Stimulated activated CD4-positive, alpha-beta T cell treated with anti-CD3 and anti-CD28 coated beads, Interleukin-2, amount 100 ng/mL, for 24 hours (primary cell): ENCODE data around the gene PGS1.

ENCODE experiments used
- DNase-seq, 2 donors: peaks; one replicate each; pipeline ENCODE4 v3.0.0-alpha.2; 2020

Gene PGS1

DNA sequence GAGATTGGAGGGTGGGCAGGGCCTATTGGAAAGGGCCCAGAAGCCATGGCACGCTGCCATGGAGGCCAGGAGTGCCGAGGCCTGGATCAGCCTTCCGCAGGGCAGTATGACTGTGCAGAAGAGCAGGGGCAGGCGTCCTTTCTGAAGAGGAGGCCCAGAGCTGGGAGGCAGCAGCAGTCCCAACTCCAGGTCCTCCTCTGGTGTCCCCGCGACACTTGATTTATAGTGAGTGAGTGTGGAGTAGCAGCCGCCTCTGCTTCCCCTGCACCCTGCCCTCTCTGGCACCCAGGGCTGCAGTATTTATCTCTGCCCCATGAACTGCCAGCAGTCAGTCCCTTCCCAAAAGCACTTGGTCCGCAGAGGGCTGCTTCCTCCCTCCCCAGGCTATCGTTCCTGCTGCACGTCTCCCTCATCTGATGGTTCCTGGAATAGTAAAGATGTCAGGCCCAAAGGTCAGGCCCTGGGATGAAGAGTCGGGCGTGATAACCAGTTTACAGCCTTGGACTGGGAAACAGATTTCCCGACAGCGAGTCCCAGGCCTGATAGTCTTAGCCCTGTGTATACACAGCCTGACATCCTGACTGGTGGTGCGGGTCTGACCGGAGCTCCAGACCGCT, 32.9 kb downstream of the PGS1 start:
- no peak for DNase-seq

DNA sequence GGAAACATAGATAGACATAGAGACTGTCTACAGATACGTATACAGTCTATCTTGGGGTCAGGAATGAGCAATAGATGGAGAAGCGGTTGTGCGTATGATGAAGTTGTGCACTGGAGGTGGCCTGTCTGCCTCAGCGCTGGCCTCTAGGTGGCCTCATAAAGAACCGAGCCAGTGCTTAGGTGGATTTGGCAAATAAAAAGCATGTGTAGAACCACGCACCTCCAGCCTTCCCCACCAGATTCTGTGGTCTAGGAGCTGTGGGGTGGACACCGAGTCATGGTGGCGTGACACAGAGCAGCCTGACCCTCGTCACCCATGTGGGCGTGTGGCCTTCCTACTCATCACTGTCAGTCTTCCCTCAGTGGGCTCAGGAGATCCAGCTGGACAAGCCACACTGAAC, 34.0 kb downstream of the PGS1 start:
- DNase-seq: peak; percentile 37 to 39

GRCh38 chr17:78414178-78415162, 36.0 kb downstream of the PGS1 start:
- DNase-seq: peak; percentile 43 to 54

- DNase-seq: no peak
These were observed 37.6 kb downstream of the PGS1 start for GRCh38 chr17:78415821-78416711.

DNA sequence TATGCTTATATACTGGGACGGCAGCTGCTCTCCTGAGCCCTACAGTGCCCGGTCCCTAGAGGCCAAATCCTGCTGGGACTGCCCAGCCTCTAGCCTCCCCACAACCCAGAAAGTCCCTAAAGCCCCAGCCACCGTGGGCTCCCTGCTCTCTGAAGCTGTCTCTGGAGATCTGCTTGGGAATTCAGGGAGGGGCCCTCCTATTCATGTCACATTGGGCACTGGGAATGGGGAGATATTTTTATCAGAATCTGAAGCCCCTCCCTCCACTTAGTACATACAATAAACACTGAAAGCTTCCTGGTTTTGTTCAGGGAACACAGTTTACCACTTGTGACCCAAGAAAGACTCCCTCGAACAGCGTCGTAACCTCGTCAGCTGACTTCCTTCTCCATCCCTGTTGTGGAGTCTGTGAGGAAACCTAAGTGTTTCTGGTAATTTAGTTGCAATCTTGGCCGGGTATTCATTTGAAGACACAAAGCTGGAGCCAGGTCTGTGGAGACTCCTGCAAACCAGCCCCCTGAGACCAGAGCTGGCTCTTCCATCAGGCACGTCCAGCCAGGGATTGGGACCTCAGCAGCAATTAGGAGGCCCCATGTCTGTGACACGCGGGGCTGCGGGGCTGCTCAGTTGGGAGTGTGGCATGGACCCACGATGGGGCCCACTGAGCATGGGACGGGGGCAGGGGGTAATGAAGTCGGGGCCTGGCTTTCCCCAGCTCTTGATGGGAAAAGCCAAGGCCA, 38.5 kb downstream of the PGS1 start:
- DNase-seq: no peak

- DNase-seq: no peak
These were observed 39.1 kb downstream of the PGS1 start for GRCh38 chr17:78417531-78417909.

DNA sequence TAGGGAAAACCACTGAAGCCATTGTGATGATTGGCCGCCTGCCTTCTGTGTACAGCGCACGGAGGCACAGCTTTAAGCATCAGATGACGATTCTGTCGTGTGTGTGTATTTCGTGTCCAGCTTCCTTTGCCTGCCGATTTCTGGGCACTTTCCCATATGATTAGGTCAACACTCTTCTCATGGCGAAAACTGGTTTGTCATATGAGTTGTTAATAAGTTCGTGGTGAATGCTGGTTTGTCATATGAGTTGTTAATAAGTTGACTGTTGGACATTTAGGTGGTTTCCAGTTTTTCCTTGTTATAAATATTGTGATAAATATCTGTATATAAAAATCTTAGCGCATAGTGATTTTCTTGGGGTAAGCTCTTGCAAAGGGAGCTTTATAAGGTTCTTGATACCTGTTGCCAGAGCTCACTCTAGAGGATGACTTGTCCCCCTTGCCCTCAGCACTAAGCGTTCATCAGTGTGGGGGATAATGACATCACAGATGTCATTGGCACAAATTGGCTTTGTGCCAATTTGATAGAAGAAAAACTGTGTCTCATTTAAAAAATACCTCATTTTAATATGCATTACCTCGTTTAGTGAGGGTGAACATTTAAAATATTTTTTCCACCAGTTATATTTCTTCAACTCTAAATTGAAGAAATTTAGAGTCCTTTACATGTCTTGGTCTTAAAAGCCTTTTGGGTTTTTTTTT, 40.0 kb downstream of the PGS1 start:
- DNase-seq: no peak

DNA sequence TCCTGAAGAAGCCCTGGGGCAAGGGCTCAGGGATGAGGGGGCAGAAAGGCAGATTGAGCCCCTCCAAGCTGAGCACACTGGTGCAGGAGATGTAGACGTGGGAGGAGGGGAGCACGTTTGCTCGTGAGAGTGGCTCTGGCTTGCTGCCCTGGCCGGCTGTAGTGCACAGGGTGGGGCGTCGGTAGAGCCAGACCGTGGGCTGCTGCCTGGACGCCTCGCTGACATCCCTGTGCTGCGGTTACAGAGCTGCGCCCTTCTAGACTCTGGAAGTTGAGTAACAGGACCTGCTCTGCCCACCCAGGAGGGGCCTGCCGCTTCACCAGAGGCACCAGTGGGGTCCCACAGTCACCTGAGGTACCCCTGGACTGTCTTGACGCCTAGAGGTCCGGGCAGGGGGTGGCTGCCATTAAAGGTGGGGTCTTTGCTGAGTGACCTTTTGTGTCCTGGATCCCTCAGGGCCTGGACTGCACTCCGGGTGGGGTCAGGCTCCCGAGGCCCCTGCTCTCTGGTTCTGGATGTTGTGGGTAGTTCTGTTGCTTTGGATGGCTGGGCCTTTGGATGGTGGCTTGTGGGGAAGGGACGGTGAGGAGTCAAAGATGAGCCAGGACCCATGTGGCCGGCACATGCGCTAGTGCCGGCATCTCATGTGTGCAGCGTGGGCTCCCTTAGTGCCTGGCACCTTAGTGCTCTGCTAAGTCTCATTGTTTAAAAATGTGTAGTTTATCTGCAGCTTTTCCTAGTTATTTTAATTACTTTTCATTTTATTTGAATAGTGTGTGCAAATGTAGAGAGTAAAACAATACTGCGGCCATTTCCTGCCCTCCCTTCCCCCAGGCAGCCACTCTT, 41.7 kb downstream of the PGS1 start:
- no peak for DNase-seq

DNA sequence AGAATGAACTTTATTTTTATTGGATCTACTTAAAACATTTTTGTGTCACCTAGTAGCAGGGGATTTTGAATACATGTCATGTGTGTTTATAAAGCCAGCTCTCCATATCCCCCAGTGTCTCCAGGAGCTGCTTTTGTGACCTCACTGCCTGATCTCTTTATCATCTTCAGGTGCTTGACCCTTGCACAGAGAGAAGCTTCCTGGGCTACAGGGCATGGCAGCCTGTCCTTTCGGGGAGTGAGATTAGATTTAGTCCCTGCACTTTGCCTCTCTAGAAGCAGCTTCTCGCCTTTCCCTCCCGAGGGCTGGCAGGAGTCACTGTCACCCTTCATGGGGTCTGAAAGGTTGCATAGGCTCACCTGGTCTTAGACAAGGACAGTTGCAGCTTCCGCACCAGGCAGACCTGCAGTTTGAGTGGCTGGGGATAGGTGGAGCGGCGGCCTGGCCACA, 42.7 kb downstream of the PGS1 start:
- no peak for DNase-seq

GRCh38 chr17:78421534-78422266, 43.3 kb downstream of the PGS1 start:
- peak; percentile 78 to 80 for DNase-seq

DNA sequence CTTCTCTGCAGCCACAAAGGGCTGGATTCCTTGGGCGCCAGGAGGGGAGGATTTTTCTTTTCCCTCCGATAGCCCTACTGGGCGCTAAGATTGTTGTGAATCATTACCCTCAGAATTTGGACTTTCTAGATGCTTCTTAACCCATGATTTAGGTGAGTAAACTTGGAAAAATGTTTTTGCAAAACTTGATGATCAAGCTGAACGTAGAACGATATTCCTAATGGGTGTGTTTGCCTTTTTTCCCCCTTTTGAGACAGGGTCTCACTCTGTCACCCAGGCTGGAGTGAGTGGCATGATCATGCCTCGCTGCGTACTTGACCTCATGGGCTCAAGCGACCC, 43.8 kb downstream of the PGS1 start:
- no peak for DNase-seq

DNA sequence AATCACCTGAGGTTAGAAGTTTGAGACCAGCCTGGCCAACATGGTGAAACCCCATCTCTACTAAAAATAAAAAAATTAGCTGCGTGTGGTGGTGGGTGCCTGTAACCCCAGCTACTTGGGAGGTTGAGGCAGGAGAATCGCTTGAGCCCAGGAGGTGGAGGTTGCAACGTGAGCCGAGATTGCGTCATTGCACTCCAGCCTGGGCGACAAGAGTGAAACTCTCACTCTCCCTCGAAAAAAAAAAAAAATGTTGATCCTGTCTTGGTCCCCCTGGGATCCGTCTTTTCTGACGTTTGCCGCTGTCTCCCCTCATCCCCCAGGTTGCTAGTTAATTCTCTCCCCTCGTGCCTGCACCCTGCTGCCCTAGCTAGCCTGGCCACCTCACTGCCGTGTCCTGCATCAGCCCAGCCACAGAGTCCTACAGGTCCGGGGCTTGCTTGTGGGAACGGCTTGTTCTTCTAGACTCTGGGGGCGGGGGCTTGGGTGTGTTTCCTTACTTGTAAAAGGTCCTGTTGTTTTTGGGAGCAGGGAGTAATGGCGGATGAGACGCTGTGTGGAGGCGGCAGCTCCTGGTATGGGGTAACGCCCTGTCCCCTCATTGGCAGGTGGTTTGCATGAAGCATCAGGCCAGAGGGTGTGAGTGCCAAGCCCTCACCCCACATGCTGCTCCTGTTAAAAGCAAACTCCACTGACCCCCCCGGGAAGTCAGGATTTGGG, 44.6 kb downstream of the PGS1 start:
- no peak for DNase-seq

- DNase-seq: no peak
These were observed 45.7 kb downstream of the PGS1 start for GRCh38 chr17:78423961-78424675.

- no peak for DNase-seq
These were observed 47.0 kb downstream of the PGS1 start for GRCh38 chr17:78425429-78425828.

DNA sequence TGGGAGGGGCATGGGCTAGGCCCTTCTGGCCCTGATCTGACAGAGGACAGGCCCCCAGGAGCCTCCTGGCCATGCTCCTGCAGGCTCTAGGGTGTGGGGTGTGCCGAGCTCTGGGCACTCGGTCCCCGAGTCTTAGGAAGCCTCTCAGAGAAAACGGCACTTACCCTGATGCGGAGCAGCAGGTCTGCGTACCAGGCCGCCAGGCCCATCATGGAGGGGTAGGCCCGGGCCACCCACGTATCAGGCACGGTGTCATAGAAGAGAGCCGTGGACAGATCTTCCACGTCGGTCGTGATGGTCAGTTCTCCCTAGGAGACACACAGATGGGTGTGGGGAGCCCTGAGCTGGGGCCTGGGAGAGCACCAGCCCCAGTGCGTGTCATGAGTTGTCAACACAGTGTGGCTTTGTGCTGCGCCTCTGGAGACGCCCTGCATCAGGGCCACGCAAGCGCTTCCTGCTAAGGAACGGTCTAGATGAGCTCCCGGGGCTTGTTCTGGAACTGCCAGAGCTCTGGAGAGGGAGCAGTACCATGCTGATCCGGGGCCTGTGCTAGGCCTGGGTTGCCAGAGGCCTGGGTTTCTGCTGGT, 47.9 kb downstream of the PGS1 start:
- DNase-seq: no peak

GRCh38 chr17:78427140-78427539, 48.7 kb downstream of the PGS1 start:
- DNase-seq: no peak

DNA sequence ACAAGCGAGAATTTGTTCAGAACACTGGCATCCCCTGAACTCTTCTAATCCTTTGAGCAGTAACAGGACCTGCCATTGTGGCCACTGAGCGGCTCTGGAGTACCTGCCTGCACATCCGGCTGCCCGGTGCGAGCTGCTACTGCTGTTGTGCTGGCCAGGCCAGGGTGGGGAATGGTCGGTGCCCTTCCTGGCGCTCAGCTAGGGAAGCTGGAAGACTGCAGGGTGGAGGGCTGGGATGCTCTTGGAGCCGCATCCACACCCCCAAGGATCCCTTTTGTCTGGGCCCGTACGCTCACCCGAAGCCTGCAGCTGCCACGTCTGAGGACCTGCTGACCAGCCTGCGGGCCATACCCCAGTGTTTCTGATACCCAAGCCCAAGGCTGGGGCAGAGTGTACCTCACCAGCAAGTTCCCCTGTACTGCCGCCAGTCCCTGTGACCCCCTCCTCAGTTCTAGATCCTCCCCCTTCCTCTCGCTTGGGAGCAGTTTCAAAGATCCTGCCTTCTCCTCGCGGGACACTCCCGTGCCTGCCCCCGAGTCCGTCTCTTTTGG, 49.7 kb downstream of the PGS1 start:
- no peak for DNase-seq
